Karpas-422 (cell line): ENCODE data around the gene SSBP3. TPM values are rescaled to one million over a fixed set of nuclear protein-coding genes. Genes with fewer than 3 reads are reported as not detected.
"Not testable (repeated sequence)": the region's sequence is repeated elsewhere in the genome, so short reads cannot be mapped to it uniquely, and the experiment has no call there.

Source experiments
- DNase-seq: peaks from one replicate; pipeline ENCODE4 v3.0.0-alpha.2; 2015
- H2AFZ ChIP-seq: fragments of 200-600 bp; sonication (generic); 2 replicates; pipeline ENCODE4 v1.6.1; 2014; ENCODE audit warnings: antibody characterized with exemption, low read length, mixed read lengths
- H3K27ac ChIP-seq: fragments of 200-600 bp; sonication (generic); 2 replicates; pipeline ENCODE4 v1.5.1; 2014; ENCODE audit warnings: mild to moderate bottlenecking, low read length, moderate library complexity
- H3K27me3 ChIP-seq: fragments of 200-600 bp; sonication (generic); 2 replicates; pipeline ENCODE4 v1.6.1; 2014; ENCODE audit warnings: low read length, mixed read lengths
- H3K36me3 ChIP-seq: fragments of 200-600 bp; sonication (generic); 2 replicates; pipeline ENCODE4 v1.6.1; 2014; ENCODE audit warnings: low read length, mixed read lengths; ENCODE audit not compliant: insufficient read depth
- H3K4me1 ChIP-seq: fragments of 200-600 bp; sonication (generic); 2 replicates; pipeline ENCODE4 v1.6.1; 2014; ENCODE audit warnings: mild to moderate bottlenecking, low read length, mixed read lengths
- H3K4me2 ChIP-seq: fragments of 200-600 bp; sonication (generic); 2 replicates; pipeline ENCODE4 v1.6.1; 2014; ENCODE audit warnings: low read length, low read depth, mild to moderate bottlenecking; ENCODE audit not compliant: poor library complexity, severe bottlenecking
- H3K4me3 ChIP-seq: fragments of 200-600 bp; sonication (generic); 2 replicates; pipeline ENCODE4 v1.5.1; 2014; ENCODE audit warnings: mild to moderate bottlenecking, antibody characterized with exemption, low read length, mixed read lengths
- H3K79me2 ChIP-seq: fragments of 200-600 bp; sonication (generic); 2 replicates; pipeline ENCODE4 v1.6.1; 2014; ENCODE audit warnings: mild to moderate bottlenecking, low read length, mixed read lengths
- H3K9ac ChIP-seq: fragments of 200-600 bp; sonication (generic); 2 replicates; pipeline ENCODE4 v1.6.0; 2014; ENCODE audit warnings: low read length
- H3K9me2 ChIP-seq: fragments of 200-600 bp; sonication (generic), shearing (Covaris generic); replicated peaks from 2 replicates; pipeline ENCODE4 v1.6.0; 2014; ENCODE audit warnings: mild to moderate bottlenecking, low read length, moderate library complexity; ENCODE audit not compliant: insufficient read depth
- H3K9me3 ChIP-seq: fragments of 300-700, 200-600 bp; sonication (generic); 2 replicates; pipeline ENCODE4 v1.6.1; 2014; ENCODE audit warnings: low read length, mixed read lengths
- H4K20me1 ChIP-seq: fragments of 200-600 bp; sonication (generic); 2 replicates; pipeline ENCODE4 v1.6.1; 2014; ENCODE audit warnings: mild to moderate bottlenecking, antibody characterized with exemption, low read length, low read depth; ENCODE audit not compliant: insufficient read depth
- total RNA-seq: library from RNA; depleted of rRNA; stranded (reverse); fragments of >200 nt; shearing (Covaris generic); gene quantifications from 2 replicates; pipeline ENCODE4 v1.2.3, GENCODE V29; 2014; ENCODE audit warnings: low replicate concordance; rRNA removed

The SSBP3 gene
- total RNA-seq: 2.4 and 4.7 TPM in 2 replicates

GRCh38 chr1:54406339-54407153 lies at the start of gene SSBP3:
Gene SSBP3, minus strand, starts transcription at chr1:54406394.
- Histone ChIP-seq H3K9me2 (no peaks in the 10 kb centered on the region), H3K4me1 (peaks cover 14% of the 10 kb centered on the region), H3K9me3 (no peaks in the 10 kb centered on the region), H4K20me1 (no peaks in the 10 kb centered on the region), H2AFZ (peak within 1 kb of the TSS; percentile 86; the same call in 1 of the 2 replicates), H3K36me3 (no peaks in the 10 kb centered on the region), H3K4me3 (peak within 1 kb of the TSS; percentile 87), H3K4me2 (peak within 1 kb of the TSS; percentile 82), H3K79me2 (no peaks in the 10 kb centered on the region), H3K27ac (peak within 1 kb of the TSS; percentile 20; the same call in 1 of the 2 replicates), H3K9ac (peak within 1 kb of the TSS; percentile 76), H3K27me3 (no peaks in the 10 kb centered on the region)
- peak; percentile 96 for DNase-seq

GRCh38 chr1:54453509-54453908 lies 47.3 kb upstream of the SSBP3 start:
- no peak overlapping the region for H3K4me3 ChIP-seq
- H3K36me3 ChIP-seq: no peaks in the 10 kb centered on the region
- H3K79me2 ChIP-seq: no peaks in the 10 kb centered on the region
- no peak overlapping the region for H3K4me2 ChIP-seq
- no peaks in the 10 kb centered on the region for H3K27me3 ChIP-seq
- H3K27ac ChIP-seq: no peak overlapping the region
- no peaks in the 10 kb centered on the region for H3K9me3 ChIP-seq
- H3K4me1 ChIP-seq: no peaks in the 10 kb centered on the region
- DNase-seq: no peak
- no peak overlapping the region for H2AFZ ChIP-seq
- no peaks in the 10 kb centered on the region for H4K20me1 ChIP-seq
- no peaks in the 10 kb centered on the region for H3K9me2 ChIP-seq
- H3K9ac ChIP-seq: no peak overlapping the region

GRCh38 chr1:54453022-54453421 lies 46.8 kb upstream of the SSBP3 start:
- H3K27me3 ChIP-seq: no peaks in the 10 kb centered on the region
- H3K4me3 ChIP-seq: no peak overlapping the region
- no peaks in the 10 kb centered on the region for H3K79me2 ChIP-seq
- no peaks in the 10 kb centered on the region for H3K9me3 ChIP-seq
- no peak overlapping the region for H3K9ac ChIP-seq
- no peaks in the 10 kb centered on the region for H4K20me1 ChIP-seq
- H3K9me2 ChIP-seq: no peaks in the 10 kb centered on the region
- no peak overlapping the region for H2AFZ ChIP-seq
- H3K4me1 ChIP-seq: no peaks in the 10 kb centered on the region
- H3K4me2 ChIP-seq: no peak overlapping the region
- H3K36me3 ChIP-seq: no peaks in the 10 kb centered on the region
- DNase-seq: no peak
- no peak overlapping the region for H3K27ac ChIP-seq

GRCh38 chr1:54449431-54449830 lies 43.2 kb upstream of the SSBP3 start:
- H2AFZ ChIP-seq, DNase-seq, H3K36me3 ChIP-seq, H3K9me3 ChIP-seq, H3K4me1 ChIP-seq, H3K4me2 ChIP-seq, H3K79me2 ChIP-seq, H3K9ac ChIP-seq, H3K4me3 ChIP-seq, H3K9me2 ChIP-seq, H3K27ac ChIP-seq, H4K20me1 ChIP-seq, H3K27me3 ChIP-seq: not testable (repeated sequence)

- not testable (repeated sequence) for H3K9me3 ChIP-seq, DNase-seq, H3K4me1 ChIP-seq, H3K4me3 ChIP-seq, H3K9ac ChIP-seq, H3K36me3 ChIP-seq, H2AFZ ChIP-seq, H3K27ac ChIP-seq, H3K9me2 ChIP-seq, H3K4me2 ChIP-seq, H3K27me3 ChIP-seq, H4K20me1 ChIP-seq, H3K79me2 ChIP-seq
Measured at GRCh38 chr1:54448801-54449200, 42.6 kb upstream of the SSBP3 start.

GRCh38 chr1:54447081-54447480 lies 40.9 kb upstream of the SSBP3 start:
- not testable (repeated sequence) for H3K4me3 ChIP-seq, H3K9me2 ChIP-seq, H3K27ac ChIP-seq, H4K20me1 ChIP-seq, H3K27me3 ChIP-seq, H3K36me3 ChIP-seq, H3K9ac ChIP-seq, H2AFZ ChIP-seq, H3K9me3 ChIP-seq, H3K4me2 ChIP-seq, DNase-seq, H3K4me1 ChIP-seq, H3K79me2 ChIP-seq

- Histone ChIP-seq H3K4me3 (no peak overlapping the region), H3K79me2 (no peaks in the 10 kb centered on the region), H3K27me3 (no peaks in the 10 kb centered on the region), H3K27ac (no peak overlapping the region), H3K4me1 (no peaks in the 10 kb centered on the region), H4K20me1 (no peaks in the 10 kb centered on the region), H3K9ac (no peak overlapping the region), H3K9me2 (no peaks in the 10 kb centered on the region), H3K4me2 (no peak overlapping the region), H2AFZ (no peak overlapping the region), H3K36me3 (no peaks in the 10 kb centered on the region), H3K9me3 (no peaks in the 10 kb centered on the region)
- DNase-seq: no peak
Measured at GRCh38 chr1:54442185-54442584, 36.0 kb upstream of the SSBP3 start.

GRCh38 chr1:54439550-54440223 lies 33.5 kb upstream of the SSBP3 start:
- Histone ChIP-seq H2AFZ (no peak overlapping the region), H4K20me1 (no peaks in the 10 kb centered on the region), H3K9me2 (no peaks in the 10 kb centered on the region), H3K27me3 (no peaks in the 10 kb centered on the region), H3K36me3 (no peaks in the 10 kb centered on the region), H3K27ac (no peak overlapping the region), H3K4me3 (no peak overlapping the region), H3K79me2 (no peaks in the 10 kb centered on the region), H3K4me2 (no peak overlapping the region), H3K9ac (no peak overlapping the region), H3K4me1 (no peaks in the 10 kb centered on the region), H3K9me3 (no peaks in the 10 kb centered on the region)
- no peak for DNase-seq
